ENCODE measurements around the gene PAM. TPM values are rescaled to one million over a fixed set of nuclear protein-coding genes. Genes with fewer than 3 reads are reported as not detected.

The PAM gene
- total RNA-seq, 5 donors from 2014 or later (not counting 1 experiment from before 2014, with no cell fraction given), result 17.5 to 29.2 (median 23.3) TPM

GRCh38 chr5:102832445-102832844, 77.3 kb downstream of the PAM start:
- H3K4me3 Mint-ChIP-seq, result no peak overlapping the region
- DNase-seq (no peak), ATAC-seq (replicated peaks in 1 of 4) (no peak)
- no peaks in the 10 kb centered on the region for H3K9me3 Mint-ChIP-seq
- H3K4me1 ChIP-seq (ENCODE audit: control insufficient read depth in 1 of 2, extremely low read depth in 1 of 2, insufficient read depth in 2 of 2, low read length in 2 of 2), result no peaks in the 10 kb centered on the region
- no peaks in the 10 kb centered on the region for H3K27me3 ChIP-seq (replicated peaks in 1 of 2; ENCODE audit: control insufficient read depth in 2 of 2, extremely low read depth in 1 of 2, insufficient read depth in 2 of 2, low read length in 1 of 2)
- POLR2A ChIA-PET, result no interaction called here
- H3K9me3 ChIP-seq, result no peaks in the 10 kb centered on the region
- CTCF ChIA-PET, result no interaction called here
- peaks cover 6% of the 10 kb centered on the region for H3K36me3 Mint-ChIP-seq
- H3K27ac ChIP-seq (ENCODE audit: low read length), result no peak overlapping the region
- H3K27me3 Mint-ChIP-seq, result no peaks in the 10 kb centered on the region
- peaks cover 20 to 31% (median 22%) of the 10 kb centered on the region in 3 donors for H3K4me1 Mint-ChIP-seq
- H3K4me3 ChIP-seq (ENCODE audit: control insufficient read depth in 1 of 2, extremely low read depth in 1 of 2, low read length in 1 of 2), result no peak overlapping the region
- no peak overlapping the region for H3K27ac Mint-ChIP-seq
- no peaks in the 10 kb centered on the region for H3K36me3 ChIP-seq (ENCODE audit: control insufficient read depth in 2 of 2, extremely low read depth in 1 of 2, insufficient read depth in 1 of 2, low read length in 1 of 2)

- CTCF ChIA-PET, result interaction anchor here in 1 of 2 donors (0.5 to 0.7 kb wide), 2 partner anchors 268 to 304 kb away, joined by 3 read pairs; no protein-coding TSS in a partner anchor
- no CpG with 5 or more reads among the region's 1 CpG for WGBS (ENCODE audit: insufficient coverage)
- ATAC-seq (replicated peaks in 1 of 4), result no peak
- Histone ChIP-seq H3K9me3 (no peaks in the 10 kb centered on the region), H3K27me3 (replicated peaks in 1 of 2; ENCODE audit: control insufficient read depth in 2 of 2, extremely low read depth in 1 of 2, insufficient read depth in 2 of 2, low read length in 1 of 2) (no peaks in the 10 kb centered on the region), H3K36me3 (ENCODE audit: control insufficient read depth in 2 of 2, extremely low read depth in 1 of 2, insufficient read depth in 1 of 2, low read length in 1 of 2) (no peaks in the 10 kb centered on the region), H3K27ac (ENCODE audit: low read length) (no peak overlapping the region), H3K4me3 (ENCODE audit: control insufficient read depth in 1 of 2, extremely low read depth in 1 of 2, low read length in 1 of 2) (no peak overlapping the region), H3K4me1 (ENCODE audit: control insufficient read depth in 1 of 2, extremely low read depth in 1 of 2, insufficient read depth in 2 of 2, low read length in 2 of 2) (no peaks in the 10 kb centered on the region)
- H3K27me3 Mint-ChIP-seq, result no peaks in the 10 kb centered on the region
- H3K4me1 Mint-ChIP-seq, result peaks cover 20 to 31% (median 22%) of the 10 kb centered on the region in 3 donors
- H3K9me3 Mint-ChIP-seq, result no peaks in the 10 kb centered on the region
- POLR2A ChIA-PET, result no interaction called here
- DNase-seq, result no peak
- no peak overlapping the region for H3K4me3 Mint-ChIP-seq
- peaks cover 6% of the 10 kb centered on the region for H3K36me3 Mint-ChIP-seq
- no peak overlapping the region for H3K27ac Mint-ChIP-seq
Measured at GRCh38 chr5:102833146-102833545, 78.0 kb downstream of the PAM start.

- no peaks in the 10 kb centered on the region for H3K27me3 Mint-ChIP-seq
- no peaks in the 10 kb centered on the region for H3K9me3 Mint-ChIP-seq
- peaks cover 3% of the 10 kb centered on the region for H3K36me3 Mint-ChIP-seq
- H3K27ac Mint-ChIP-seq, result no peak overlapping the region
- WGBS (ENCODE audit: insufficient coverage), result no CpG with 5 or more reads among the region's 1 CpG
- no peak for DNase-seq
- no peak for ATAC-seq (replicated peaks in 1 of 4)
- Histone ChIP-seq H3K27ac (ENCODE audit: low read length) (no peak overlapping the region), H3K9me3 (no peaks in the 10 kb centered on the region), H3K27me3 (replicated peaks in 1 of 2; ENCODE audit: control insufficient read depth in 2 of 2, extremely low read depth in 1 of 2, insufficient read depth in 2 of 2, low read length in 1 of 2) (no peaks in the 10 kb centered on the region), H3K4me3 (ENCODE audit: control insufficient read depth in 1 of 2, extremely low read depth in 1 of 2, low read length in 1 of 2) (no peak overlapping the region), H3K4me1 (ENCODE audit: control insufficient read depth in 1 of 2, extremely low read depth in 1 of 2, insufficient read depth in 2 of 2, low read length in 2 of 2) (no peaks in the 10 kb centered on the region), H3K36me3 (ENCODE audit: control insufficient read depth in 2 of 2, extremely low read depth in 1 of 2, insufficient read depth in 1 of 2, low read length in 1 of 2) (no peaks in the 10 kb centered on the region)
- H3K4me1 Mint-ChIP-seq, result peaks cover 20 to 31% (median 22%) of the 10 kb centered on the region in 3 donors
- H3K4me3 Mint-ChIP-seq, result no peak overlapping the region
- POLR2A ChIA-PET, result no interaction called here
- CTCF ChIA-PET, result no interaction called here
Measured at GRCh38 chr5:102834438-102834964, 79.4 kb downstream of the PAM start.

- H3K4me1 Mint-ChIP-seq, result peaks cover 20 to 27% (median 21%) of the 10 kb centered on the region in 3 donors
- H3K36me3 ChIP-seq (ENCODE audit: control insufficient read depth in 2 of 2, extremely low read depth in 1 of 2, insufficient read depth in 1 of 2, low read length in 1 of 2), result no peaks in the 10 kb centered on the region
- H3K4me1 ChIP-seq (ENCODE audit: control insufficient read depth in 1 of 2, extremely low read depth in 1 of 2, insufficient read depth in 2 of 2, low read length in 2 of 2), result no peaks in the 10 kb centered on the region
- H3K36me3 Mint-ChIP-seq, result peaks cover 2% of the 10 kb centered on the region
- no peak for DNase-seq
- no peak overlapping the region for H3K27ac ChIP-seq (ENCODE audit: low read length)
- no peak overlapping the region for H3K4me3 Mint-ChIP-seq
- no peak overlapping the region for H3K27ac Mint-ChIP-seq
- H3K9me3 Mint-ChIP-seq, result no peaks in the 10 kb centered on the region
- POLR2A ChIA-PET, result no interaction called here
- H3K4me3 ChIP-seq (ENCODE audit: control insufficient read depth in 1 of 2, extremely low read depth in 1 of 2, low read length in 1 of 2), result no peak overlapping the region
- no peaks in the 10 kb centered on the region for H3K27me3 ChIP-seq (replicated peaks in 1 of 2; ENCODE audit: control insufficient read depth in 2 of 2, extremely low read depth in 1 of 2, insufficient read depth in 2 of 2, low read length in 1 of 2)
- no peak for ATAC-seq (replicated peaks in 1 of 4)
- CTCF ChIA-PET, result no interaction called here
- no peaks in the 10 kb centered on the region for H3K9me3 ChIP-seq
- no peaks in the 10 kb centered on the region for H3K27me3 Mint-ChIP-seq
- WGBS (ENCODE audit: insufficient coverage), result no CpG with 5 or more reads among the region's 2 CpGs
Measured at GRCh38 chr5:102835717-102836116, 80.6 kb downstream of the PAM start.

GRCh38 chr5:102841021-102841420, 85.9 kb downstream of the PAM start:
- H3K27me3 Mint-ChIP-seq, result no peaks in the 10 kb centered on the region
- H3K9me3 Mint-ChIP-seq, result no peaks in the 10 kb centered on the region
- H3K27ac ChIP-seq (ENCODE audit: low read length), result no peak overlapping the region
- peaks cover 0 to 4% of the 10 kb centered on the region in 2 experiments for H3K4me1 ChIP-seq (ENCODE audit: control insufficient read depth in 1 of 2, extremely low read depth in 1 of 2, insufficient read depth in 2 of 2, low read length in 2 of 2)
- H3K36me3 ChIP-seq (ENCODE audit: control insufficient read depth in 2 of 2, extremely low read depth in 1 of 2, insufficient read depth in 1 of 2, low read length in 1 of 2), result no peaks in the 10 kb centered on the region
- no peak overlapping the region for H3K27ac Mint-ChIP-seq
- H3K9me3 ChIP-seq, result no peaks in the 10 kb centered on the region
- peaks cover 6% of the 10 kb centered on the region for H3K36me3 Mint-ChIP-seq
- ChIA-PET POLR2A (interaction anchor here in 1 of 2 donors (0.9 kb wide), 1 partner anchor 17 kb away, joined by 6 read pairs; no protein-coding TSS in a partner anchor), CTCF (interaction anchor here in 1 of 2 donors (0.6 kb wide), 1 partner anchor 13 kb away, joined by 3 read pairs; no protein-coding TSS in a partner anchor)
- DNase-seq (no peak), ATAC-seq (replicated peaks in 1 of 4) (no peak)
- H3K4me3 ChIP-seq (ENCODE audit: control insufficient read depth in 1 of 2, extremely low read depth in 1 of 2, low read length in 1 of 2), result no peak overlapping the region
- no peaks in the 10 kb centered on the region for H3K27me3 ChIP-seq (replicated peaks in 1 of 2; ENCODE audit: control insufficient read depth in 2 of 2, extremely low read depth in 1 of 2, insufficient read depth in 2 of 2, low read length in 1 of 2)
- no peak overlapping the region for H3K4me3 Mint-ChIP-seq
- H3K4me1 Mint-ChIP-seq, result peaks cover 5 to 9% (median 6%) of the 10 kb centered on the region in 3 donors

GRCh38 chr5:102843997-102844396, 88.9 kb downstream of the PAM start:
- H3K27ac Mint-ChIP-seq, result no peak overlapping the region
- H3K4me1 Mint-ChIP-seq, result no peaks in the 10 kb centered on the region
- Histone ChIP-seq H3K9me3 (no peaks in the 10 kb centered on the region), H3K4me1 (ENCODE audit: control insufficient read depth in 1 of 2, extremely low read depth in 1 of 2, insufficient read depth in 2 of 2, low read length in 2 of 2) (peaks cover 0 to 6% of the 10 kb centered on the region in 2 experiments), H3K4me3 (ENCODE audit: control insufficient read depth in 1 of 2, extremely low read depth in 1 of 2, low read length in 1 of 2) (no peak overlapping the region), H3K27me3 (replicated peaks in 1 of 2; ENCODE audit: control insufficient read depth in 2 of 2, extremely low read depth in 1 of 2, insufficient read depth in 2 of 2, low read length in 1 of 2) (no peaks in the 10 kb centered on the region), H3K36me3 (ENCODE audit: control insufficient read depth in 2 of 2, extremely low read depth in 1 of 2, insufficient read depth in 1 of 2, low read length in 1 of 2) (no peaks in the 10 kb centered on the region), H3K27ac (ENCODE audit: low read length) (no peak overlapping the region)
- H3K27me3 Mint-ChIP-seq, result no peaks in the 10 kb centered on the region
- ChIA-PET POLR2A (interaction anchor here in 1 of 2 donors (0.7 to 1.1 kb wide), 2 partner anchors 10 kb away, joined by 3 to 4 read pairs; no protein-coding TSS in a partner anchor), CTCF (no interaction called here)
- peaks cover 26% of the 10 kb centered on the region for H3K36me3 Mint-ChIP-seq
- WGBS (ENCODE audit: insufficient coverage), result no CpG with 5 or more reads among the region's 1 CpG
- DNase-seq (no peak), ATAC-seq (replicated peaks in 1 of 4) (no peak)
- H3K4me3 Mint-ChIP-seq, result no peak overlapping the region
- H3K9me3 Mint-ChIP-seq, result no peaks in the 10 kb centered on the region

- Mint-ChIP-seq H3K27ac (no peak overlapping the region), H3K27me3 (no peaks in the 10 kb centered on the region), H3K4me3 (no peak overlapping the region), H3K9me3 (no peaks in the 10 kb centered on the region), H3K4me1 (no peaks in the 10 kb centered on the region), H3K36me3 (peaks cover 26% of the 10 kb centered on the region)
- H3K27me3 ChIP-seq (replicated peaks in 1 of 2; ENCODE audit: control insufficient read depth in 2 of 2, extremely low read depth in 1 of 2, insufficient read depth in 2 of 2, low read length in 1 of 2), result no peaks in the 10 kb centered on the region
- no peak for ATAC-seq (replicated peaks in 1 of 4)
- H3K36me3 ChIP-seq (ENCODE audit: control insufficient read depth in 2 of 2, extremely low read depth in 1 of 2, insufficient read depth in 1 of 2, low read length in 1 of 2), result no peaks in the 10 kb centered on the region
- ChIA-PET POLR2A (no interaction called here), CTCF (no interaction called here)
- WGBS (ENCODE audit: insufficient coverage), result 72% methylated on average over 3 of the region's 5 CpGs
- no peak for DNase-seq
- no peak overlapping the region for H3K4me3 ChIP-seq (ENCODE audit: control insufficient read depth in 1 of 2, extremely low read depth in 1 of 2, low read length in 1 of 2)
- no peak overlapping the region for H3K27ac ChIP-seq (ENCODE audit: low read length)
- H3K9me3 ChIP-seq, result no peaks in the 10 kb centered on the region
- peaks cover 0 to 6% of the 10 kb centered on the region in 2 experiments for H3K4me1 ChIP-seq (ENCODE audit: control insufficient read depth in 1 of 2, extremely low read depth in 1 of 2, insufficient read depth in 2 of 2, low read length in 2 of 2)
Measured at GRCh38 chr5:102845041-102845440, 89.9 kb downstream of the PAM start.

Measured in T-cell (primary cell).